Lower leg skin (tissue), 3 donors: ENCODE results near the gene HIPK1.

Source experiments
- POLR2A ChIP-seq, 2 donors: fragments of 450-650 bp; IDR thresholded peaks; one replicate each; pipeline ENCODE4 v1.6.1; 2016 to 2017; ENCODE audit warnings: antibody characterized with exemption in 2 of 2, mild to moderate bottlenecking in 1 of 2, moderate library complexity in 1 of 2
- TF ChIP-seq, protein P1 (sequence below), 3 donors: fragments of 450-650 bp; IDR thresholded peaks; one replicate each; pipeline ENCODE4 v1.5.1; 2016; ENCODE audit warnings: antibody characterized with exemption in 3 of 3, mild to moderate bottlenecking in 3 of 3, moderate library complexity in 2 of 3

- no peak for TF ChIP-seq POLR2A (IDR thresholded peaks at IDR 0.05)
- TF ChIP-seq, protein P1, sequence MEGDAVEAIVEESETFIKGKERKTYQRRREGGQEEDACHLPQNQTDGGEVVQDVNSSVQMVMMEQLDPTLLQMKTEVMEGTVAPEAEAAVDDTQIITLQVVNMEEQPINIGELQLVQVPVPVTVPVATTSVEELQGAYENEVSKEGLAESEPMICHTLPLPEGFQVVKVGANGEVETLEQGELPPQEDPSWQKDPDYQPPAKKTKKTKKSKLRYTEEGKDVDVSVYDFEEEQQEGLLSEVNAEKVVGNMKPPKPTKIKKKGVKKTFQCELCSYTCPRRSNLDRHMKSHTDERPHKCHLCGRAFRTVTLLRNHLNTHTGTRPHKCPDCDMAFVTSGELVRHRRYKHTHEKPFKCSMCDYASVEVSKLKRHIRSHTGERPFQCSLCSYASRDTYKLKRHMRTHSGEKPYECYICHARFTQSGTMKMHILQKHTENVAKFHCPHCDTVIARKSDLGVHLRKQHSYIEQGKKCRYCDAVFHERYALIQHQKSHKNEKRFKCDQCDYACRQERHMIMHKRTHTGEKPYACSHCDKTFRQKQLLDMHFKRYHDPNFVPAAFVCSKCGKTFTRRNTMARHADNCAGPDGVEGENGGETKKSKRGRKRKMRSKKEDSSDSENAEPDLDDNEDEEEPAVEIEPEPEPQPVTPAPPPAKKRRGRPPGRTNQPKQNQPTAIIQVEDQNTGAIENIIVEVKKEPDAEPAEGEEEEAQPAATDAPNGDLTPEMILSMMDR (IDR thresholded peaks at IDR 0.05): no peak
These were observed 10.9 kb upstream of the HIPK1 start for GRCh38 chr1:113918243-113918642.
